ENCODE measurements around the gene WIPF3.

The WIPF3 gene

GRCh38 chr7:29854257-29854938, 48.1 kb downstream of the WIPF3 start:
- TF ChIP-seq GLIS3 (CRISPR knock-in tag; IDR thresholded peaks at IDR 0.05) = no peak
- no peak for TF ChIP-seq ZFP30 (CRISPR knock-in tag; IDR thresholded peaks at IDR 0.05)
- TF ChIP-seq PATZ1 (CRISPR knock-in tag; IDR thresholded peaks at IDR 0.05; ENCODE audit: borderline replicate concordance) = no peak
- no peak for TF ChIP-seq ESRRG (CRISPR knock-in tag; IDR thresholded peaks at IDR 0.05)
- no peak for TF ChIP-seq TSHZ2 (CRISPR knock-in tag; IDR thresholded peaks at IDR 0.05)
- no peak for TF ChIP-seq ZNF8 (CRISPR knock-in tag; IDR thresholded peaks at IDR 0.05)
- no peak for TF ChIP-seq CSDC2 (CRISPR knock-in tag; IDR thresholded peaks at IDR 0.05)
- no peak for TF ChIP-seq PPARA (CRISPR knock-in tag; IDR thresholded peaks at IDR 0.05; ENCODE audit: borderline replicate concordance)
- ATAC-seq = no peak

- TF ChIP-seq ARNTL (CRISPR knock-in tag; IDR thresholded peaks at IDR 0.05; ENCODE audit: borderline replicate concordance, low read depth) (no peak), SNAI2 (CRISPR knock-in tag; IDR thresholded peaks at IDR 0.05) (no peak), ISL1 (CRISPR knock-in tag; IDR thresholded peaks at IDR 0.05) (no peak), ZNF565 (CRISPR knock-in tag; conservative IDR thresholded peaks at IDR 0.05; ENCODE audit: low read depth) (no peak), BACH2 (CRISPR knock-in tag; IDR thresholded peaks at IDR 0.05; ENCODE audit: borderline replicate concordance) (no peak)
- ATAC-seq = no peak
Measured at GRCh38 chr7:29857654-29858053, 51.3 kb downstream of the WIPF3 start.

GRCh38 chr7:29858191-29858951, 52.1 kb downstream of the WIPF3 start:
- no peak for TF ChIP-seq TOX (CRISPR knock-in tag; IDR thresholded peaks at IDR 0.05; ENCODE audit: borderline replicate concordance)
- TF ChIP-seq ISL1 (CRISPR knock-in tag; IDR thresholded peaks at IDR 0.05) = peak; percentile 93
- ATAC-seq = no peak

- ATAC-seq = no peak
- TF ChIP-seq TCF4 (CRISPR knock-in tag; IDR thresholded peaks at IDR 0.05; ENCODE audit: borderline replicate concordance) (no peak), ZNF565 (CRISPR knock-in tag; conservative IDR thresholded peaks at IDR 0.05; ENCODE audit: low read depth) (no peak), ZFP3 (CRISPR knock-in tag; IDR thresholded peaks at IDR 0.05) (no peak), ZC3H10 (CRISPR knock-in tag; IDR thresholded peaks at IDR 0.05) (no peak), POU6F1 (CRISPR knock-in tag; IDR thresholded peaks at IDR 0.05; ENCODE audit: borderline replicate concordance, low read depth) (no peak), CSDC2 (CRISPR knock-in tag; IDR thresholded peaks at IDR 0.05) (no peak), CSRNP3 (CRISPR knock-in tag; IDR thresholded peaks at IDR 0.05) (no peak), ZNF70 (CRISPR knock-in tag; IDR thresholded peaks at IDR 0.05) (no peak), TSHZ2 (CRISPR knock-in tag; IDR thresholded peaks at IDR 0.05) (no peak), ISL1 (CRISPR knock-in tag; IDR thresholded peaks at IDR 0.05) (no peak), SNAI2 (CRISPR knock-in tag; IDR thresholded peaks at IDR 0.05) (no peak), PATZ1 (CRISPR knock-in tag; IDR thresholded peaks at IDR 0.05; ENCODE audit: borderline replicate concordance) (no peak), RARB (CRISPR knock-in tag; IDR thresholded peaks at IDR 0.05) (no peak), OSR1 (CRISPR knock-in tag; IDR thresholded peaks at IDR 0.05) (no peak), ZNF8 (CRISPR knock-in tag; IDR thresholded peaks at IDR 0.05) (no peak), GLIS3 (CRISPR knock-in tag; IDR thresholded peaks at IDR 0.05) (no peak), TOX (CRISPR knock-in tag; IDR thresholded peaks at IDR 0.05; ENCODE audit: borderline replicate concordance) (no peak), ZFP30 (CRISPR knock-in tag; IDR thresholded peaks at IDR 0.05) (no peak)
Measured at GRCh38 chr7:29859104-29859503, 52.8 kb downstream of the WIPF3 start.

Data from SK-N-SH treated with all-trans-retinoic acid at 6 μM for 48 hours (cell line).